Endothelial cell of umbilical vein (primary cell): Measurements from ENCODE around the gene FOXP1. TPM values are rescaled to one million over a fixed set of nuclear protein-coding genes. Genes with fewer than 3 reads are reported as not detected.

Experiments used
- BruUV-seq: library from RNA; stranded (reverse); fragments of 400-500 nt; replicated peaks from 2 replicates; lab custom pipeline; 2021; lab: Mats Ljungman, UMichigan
- CTCF ChIA-PET: fragments of 300-600, 350-600 bp; sonication (Branson Sonifier 250); formaldehyde crosslinking; loops from one replicate; lab custom pipeline; 2021; ENCODE audit warnings: antibody characterized with exemption, inconsistent platforms; lab: Charles Lee
- POLR2A ChIA-PET: fragments of 300-600, 350-600 bp; sonication (Branson Sonifier 250); formaldehyde crosslinking; loops from one replicate; lab custom pipeline; 2021; ENCODE audit warnings: antibody characterized with exemption, inconsistent platforms; lab: Charles Lee
- DNase-seq: peaks from one replicate; pipeline ENCODE4 v3.0.0-alpha.2; 2011; ENCODE audit warnings: low read depth, low spot score
- FAIRE-seq: peaks from 2 replicates; lab custom pipeline; 2011; peaks lifted over from hg19 to GRCh38; lab: Jason Lieb, UNC
- H2AFZ ChIP-seq: 2 replicates; pipeline ENCODE4 v1.6.0; 2012; ENCODE audit warnings: low read depth, low read length, control low read depth, inconsistent platforms
- H3K27ac ChIP-seq: 2 replicates; pipeline ENCODE4 v1.5.1; 2011; ENCODE audit warnings: low read depth, mild to moderate bottlenecking, control low read depth, low read length, moderate library complexity; ENCODE audit not compliant: insufficient read depth
- H3K27me3 ChIP-seq, 2 experiments: 2 replicates each; pipeline versions ENCODE4 v1.6.0 to v1.6.1; 2011; ENCODE audit warnings: low read length in 2 of 2, mixed read lengths in 1 of 2; ENCODE audit not compliant: control insufficient read depth in 2 of 2, insufficient read depth in 2 of 2
- H3K36me3 ChIP-seq, 2 experiments: 2 replicates in 1 of 2; 3 replicates in 1 of 2; pipeline ENCODE4 v1.5.1; 2011; ENCODE audit warnings: low read length in 2 of 2, mild to moderate bottlenecking in 1 of 2, moderate library complexity in 1 of 2; ENCODE audit not compliant: control insufficient read depth in 2 of 2, insufficient read depth in 2 of 2; ENCODE audit errors: extremely low read depth in 1 of 2
- H3K4me1 ChIP-seq: 3 replicates; pipeline ENCODE4 v1.5.1; 2011; ENCODE audit warnings: mild to moderate bottlenecking, low read length; ENCODE audit not compliant: control insufficient read depth, insufficient read depth; ENCODE audit errors: extremely low read depth
- H3K4me2 ChIP-seq: 2 replicates; pipeline ENCODE4 v1.6.1; 2011; ENCODE audit warnings: low read length, control low read depth, mixed read lengths; ENCODE audit not compliant: insufficient read depth
- H3K4me3 ChIP-seq, 3 experiments: fragments of 200-600 bp in 1 of 3; sonication (generic), shearing (Covaris generic) in 1 of 3; replicated peaks in 1 of 3; 2 replicates each; pipeline ENCODE4 v1.5.1; 2011 to 2016; ENCODE audit warnings: control low read depth in 3 of 3, low read length in 3 of 3, mild to moderate bottlenecking in 2 of 3, inconsistent platforms in 1 of 3, low read depth in 1 of 3, moderate library complexity in 1 of 3; ENCODE audit not compliant: insufficient read depth in 1 of 3
- H3K79me2 ChIP-seq: 2 replicates; pipeline ENCODE4 v1.6.0; 2012; ENCODE audit warnings: low read length, inconsistent platforms; ENCODE audit not compliant: control insufficient read depth, insufficient read depth
- H3K9ac ChIP-seq: replicated peaks from 2 replicates; pipeline ENCODE3; 2011; ENCODE audit warnings: low read length, control low read depth; ENCODE audit not compliant: insufficient read depth; ENCODE audit errors: extremely low read depth
- H3K9me1 ChIP-seq: replicated peaks from 3 replicates; pipeline ENCODE4 v1.6.0; 2011; ENCODE audit warnings: mild to moderate bottlenecking, low read length; ENCODE audit not compliant: control insufficient read depth, insufficient read depth; ENCODE audit errors: extremely low read depth
- H3K9me3 ChIP-seq: replicated peaks from 2 replicates; pipeline ENCODE4 v1.5.1; 2012; ENCODE audit warnings: low read length, inconsistent platforms; ENCODE audit not compliant: control insufficient read depth, insufficient read depth
- H4K20me1 ChIP-seq: replicated peaks from 2 replicates; pipeline ENCODE3; 2011; ENCODE audit warnings: mild to moderate bottlenecking, low read length; ENCODE audit not compliant: control insufficient read depth, insufficient read depth; ENCODE audit errors: extremely low read depth
- EZH2 ChIP-seq: IDR thresholded peaks from 2 replicates; pipeline ENCODE4 v1.6.1; 2012; ENCODE audit warnings: borderline replicate concordance, low read depth, mild to moderate bottlenecking, moderate library complexity, low read length, inconsistent platforms; ENCODE audit not compliant: severe bottlenecking
- FOS ChIP-seq: IDR thresholded peaks from 2 replicates; pipeline ENCODE4 v1.6.1; 2011; ENCODE audit warnings: mild to moderate bottlenecking, low read length, moderate library complexity, borderline replicate concordance; ENCODE audit not compliant: insufficient read depth
- GATA2 ChIP-seq: IDR thresholded peaks from 2 replicates; pipeline ENCODE4 v1.7.0; 2011; ENCODE audit warnings: low read depth, mild to moderate bottlenecking, moderate library complexity, mixed read lengths, low read length; ENCODE audit not compliant: insufficient read length, insufficient read depth
- JUN ChIP-seq: IDR thresholded peaks from 2 replicates; pipeline ENCODE4 v1.6.1; 2011; ENCODE audit warnings: borderline replicate concordance, low read depth; ENCODE audit not compliant: insufficient read length, insufficient read depth
- MYC ChIP-seq: IDR thresholded peaks from one replicate; pipeline ENCODE4 v1.6.1; 2011; ENCODE audit warnings: mild to moderate bottlenecking, low read depth, low read length
- POLR2A ChIP-seq: IDR thresholded peaks from 2 replicates; pipeline ENCODE4 v1.6.1; 2012; ENCODE audit warnings: low read depth, mild to moderate bottlenecking, control low read depth, low read length
- POLR2AphosphoS5 ChIP-seq: IDR thresholded peaks from 2 replicates; pipeline ENCODE4 v1.6.1; 2012; ENCODE audit warnings: low read depth, mild to moderate bottlenecking, control low read depth, low read length, moderate library complexity; ENCODE audit not compliant: insufficient read depth
- dilution Hi-C: fragments of 300-500 bp; cut with MboI; formaldehyde crosslinking; loops from one replicate; pipeline ENCODE4 v1.15.0; 2019; ENCODE audit warnings: low sequenced_read_pairs; ENCODE audit not compliant: extremely low pct_ligation_motif_present
- intact Hi-C: fragments of 100-400 bp; cut with micrococcal nuclease; formaldehyde crosslinking; loops from one replicate; pipeline ENCODE4 v1.10.0; 2022
- polyA plus RNA-seq, 4 experiments: library from polyadenylated mRNA; depleted of rRNA in 3 of 4; stranded (reverse) in 3 of 4; unstranded in 1 of 4; fragments of >200 nt; gene quantifications; 2 replicates each; pipeline versions ENCODE4 v1.2.1 to v1.2.3, GENCODE V29; 2011 to 2012; ENCODE audit warnings: missing spikeins in 1 of 4
- total RNA-seq: library from RNA; stranded (reverse); gene quantifications from 2 replicates; pipeline ENCODE4 v1.2.3, GENCODE V29; 2021
- TF ChIP-seq, protein P1 (sequence below), 2 donors: IDR thresholded peaks; 1 replicate in 1 of 2; 2 replicates in 1 of 2; pipeline ENCODE4 v1.5.1; 2011; ENCODE audit warnings: low read length in 2 of 2, mild to moderate bottlenecking in 2 of 2, moderate library complexity in 2 of 2, control low read depth in 1 of 2, inconsistent platforms in 1 of 2, low read depth in 1 of 2; ENCODE audit not compliant: insufficient read depth in 1 of 2; ENCODE audit errors: extremely low read depth in 1 of 2
- TF ChIP-seq, protein P2 (sequence below): IDR thresholded peaks from 2 replicates; pipeline ENCODE4 v1.6.1; 2011; ENCODE audit not compliant: insufficient read depth, insufficient read length

FOXP1 gene
- total and polyA plus RNA-seq, 2 donors (not counting 3 experiments of a cell fraction or from before 2014, with no cell fraction given), result 41.0 to 107 TPM

DNA sequence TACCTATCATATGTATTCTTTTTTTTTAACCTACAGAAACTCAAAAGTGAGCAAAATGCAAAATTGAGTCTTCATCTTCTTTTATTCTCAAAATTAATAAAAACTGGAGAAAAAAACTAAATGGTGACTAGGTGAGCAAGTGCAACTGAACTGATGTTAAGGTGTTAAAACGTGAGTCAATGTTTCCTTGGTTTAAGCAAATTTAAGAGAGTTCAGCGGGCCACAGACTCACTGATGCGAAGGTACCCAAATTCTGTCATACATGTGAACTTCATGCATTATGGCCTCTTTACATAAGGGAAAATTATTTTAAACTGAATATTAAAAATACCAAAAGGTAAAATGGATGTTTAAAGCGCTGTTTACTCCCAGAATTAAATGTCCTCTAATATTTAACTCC is 206.6 kb downstream of the FOXP1 start:
- Histone ChIP-seq H3K27ac (no peak overlapping the region), H3K36me3 (no peaks in the 10 kb centered on the region), H3K27me3 (no peaks in the 10 kb centered on the region), H3K4me3 (no peak overlapping the region), H2AFZ (no peak overlapping the region), H3K9me1 (no peaks in the 10 kb centered on the region), H3K4me1 (no peaks in the 10 kb centered on the region), H3K79me2 (no peaks in the 10 kb centered on the region), H3K9me3 (no peaks in the 10 kb centered on the region), H3K4me2 (no peak overlapping the region), H3K9ac (no peak overlapping the region), H4K20me1 (no peaks in the 10 kb centered on the region)
- ChIA-PET POLR2A (no interaction called here), CTCF (no interaction called here)
- intact Hi-C loops, result no loop called here
- dilution Hi-C loops, result no loop called here
- DNase-seq, result no peak
- no peak for TF ChIP-seq POLR2AphosphoS5
- TF ChIP-seq EZH2, result no peak
- TF ChIP-seq, protein P1, sequence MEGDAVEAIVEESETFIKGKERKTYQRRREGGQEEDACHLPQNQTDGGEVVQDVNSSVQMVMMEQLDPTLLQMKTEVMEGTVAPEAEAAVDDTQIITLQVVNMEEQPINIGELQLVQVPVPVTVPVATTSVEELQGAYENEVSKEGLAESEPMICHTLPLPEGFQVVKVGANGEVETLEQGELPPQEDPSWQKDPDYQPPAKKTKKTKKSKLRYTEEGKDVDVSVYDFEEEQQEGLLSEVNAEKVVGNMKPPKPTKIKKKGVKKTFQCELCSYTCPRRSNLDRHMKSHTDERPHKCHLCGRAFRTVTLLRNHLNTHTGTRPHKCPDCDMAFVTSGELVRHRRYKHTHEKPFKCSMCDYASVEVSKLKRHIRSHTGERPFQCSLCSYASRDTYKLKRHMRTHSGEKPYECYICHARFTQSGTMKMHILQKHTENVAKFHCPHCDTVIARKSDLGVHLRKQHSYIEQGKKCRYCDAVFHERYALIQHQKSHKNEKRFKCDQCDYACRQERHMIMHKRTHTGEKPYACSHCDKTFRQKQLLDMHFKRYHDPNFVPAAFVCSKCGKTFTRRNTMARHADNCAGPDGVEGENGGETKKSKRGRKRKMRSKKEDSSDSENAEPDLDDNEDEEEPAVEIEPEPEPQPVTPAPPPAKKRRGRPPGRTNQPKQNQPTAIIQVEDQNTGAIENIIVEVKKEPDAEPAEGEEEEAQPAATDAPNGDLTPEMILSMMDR (IDR thresholded peaks at IDR 0.05; ENCODE audit: extremely low read depth in 1 of 2, insufficient read depth in 1 of 2, low read depth in 1 of 2, low read length in 2 of 2), result no peak
- TF ChIP-seq GATA2, result no peak
- no peak for TF ChIP-seq POLR2A
- TF ChIP-seq FOS, result no peak
- no peak for TF ChIP-seq MYC
- TF ChIP-seq, protein P2, sequence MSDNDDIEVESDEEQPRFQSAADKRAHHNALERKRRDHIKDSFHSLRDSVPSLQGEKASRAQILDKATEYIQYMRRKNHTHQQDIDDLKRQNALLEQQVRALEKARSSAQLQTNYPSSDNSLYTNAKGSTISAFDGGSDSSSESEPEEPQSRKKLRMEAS, result no peak
- TF ChIP-seq JUN, result no peak
- no TSS peak for BruUV-seq
- no peak for FAIRE-seq
